Activated CD4-positive, alpha-beta T cell treated with anti-CD3 and anti-CD28 coated beads for 48 hours (primary cell): ENCODE data around the gene PRICKLE1.
"Not testable (repeated sequence)": the region's sequence is repeated elsewhere in the genome, so short reads cannot be mapped to it uniquely, and the experiment has no call there.

ENCODE experiments used
- DNase-seq: peaks from one replicate; pipeline ENCODE4 v3.0.0-alpha.2; 2020

Gene PRICKLE1

DNA sequence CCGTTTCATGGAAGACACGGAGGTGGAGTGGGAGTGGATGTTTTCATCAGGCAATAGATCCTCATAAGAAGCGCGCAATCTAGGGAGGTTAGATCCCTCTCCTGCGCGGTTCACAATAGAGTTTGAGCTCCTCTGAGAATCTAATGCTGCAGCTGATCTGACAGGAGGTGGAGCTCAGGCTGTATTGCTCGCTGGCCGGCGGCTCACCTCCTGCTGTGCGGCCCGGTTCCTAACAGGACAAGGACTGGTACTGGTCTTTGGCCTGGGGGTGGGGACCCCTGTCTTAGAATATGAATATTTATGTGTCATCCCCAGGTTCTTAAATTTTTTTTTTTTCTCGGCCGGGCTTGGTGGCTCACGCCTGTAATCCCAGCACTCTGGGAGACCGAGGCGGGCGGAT lies 36.7 kb downstream of the PRICKLE1 start:
- DNase-seq: no peak

DNA sequence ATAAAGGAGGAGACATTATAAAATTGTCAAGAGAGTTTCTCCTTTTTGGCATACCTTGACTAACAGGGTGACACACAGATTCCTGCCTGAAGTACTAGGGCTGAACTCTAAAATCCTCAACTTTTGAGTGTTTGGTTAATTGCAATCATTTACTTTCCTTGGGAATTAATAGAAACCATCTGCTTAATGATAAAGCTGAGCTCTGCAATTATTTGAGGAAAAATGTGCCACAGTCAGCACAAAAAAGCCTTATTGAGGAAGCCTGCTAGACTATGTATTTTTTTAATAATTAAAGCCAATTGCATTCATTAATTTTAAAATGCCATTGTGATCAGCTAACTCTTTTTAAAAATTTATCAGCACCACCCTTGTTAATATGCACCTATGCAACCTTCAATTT lies 38.7 kb downstream of the PRICKLE1 start:
- no peak for DNase-seq

DNA sequence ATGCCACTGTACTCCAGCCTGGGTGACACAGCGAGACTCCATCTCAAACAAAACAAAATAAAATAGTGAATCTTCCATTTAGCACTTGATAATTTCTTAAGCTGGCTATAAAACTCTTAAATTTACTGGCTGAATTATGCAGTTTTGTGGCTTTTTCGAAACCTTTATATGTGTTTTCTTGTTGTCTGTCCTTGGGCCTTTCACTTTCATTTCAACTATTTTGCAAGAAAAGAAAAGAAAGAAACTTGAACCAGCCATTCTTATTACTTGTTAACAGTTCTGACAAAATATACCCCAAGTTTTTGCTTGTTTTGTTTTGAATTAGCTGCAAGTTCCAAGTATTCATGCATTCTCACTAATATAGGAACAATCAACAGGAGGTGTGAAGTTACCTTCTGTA lies 42.8 kb downstream of the PRICKLE1 start:
- DNase-seq: no peak

DNA sequence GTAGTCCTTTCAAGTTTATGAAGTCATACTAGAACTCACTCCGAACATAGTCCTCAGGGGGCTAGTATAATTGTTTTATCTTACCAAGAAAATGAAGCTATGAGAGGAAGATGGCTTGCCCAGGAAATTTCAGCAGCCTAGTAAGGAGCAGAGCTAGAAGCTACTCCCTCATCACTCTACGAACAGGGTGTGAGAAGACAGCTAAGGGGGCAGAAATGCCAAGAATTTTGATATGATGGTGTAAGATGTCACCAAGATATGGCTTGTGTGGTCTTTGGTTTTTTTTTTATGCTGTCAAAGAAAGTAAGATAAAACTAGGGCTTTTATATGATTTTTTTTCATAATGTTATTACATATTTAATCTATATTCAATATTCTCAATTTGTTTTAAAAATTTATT lies 47.6 kb downstream of the PRICKLE1 start:
- no peak for DNase-seq

DNA sequence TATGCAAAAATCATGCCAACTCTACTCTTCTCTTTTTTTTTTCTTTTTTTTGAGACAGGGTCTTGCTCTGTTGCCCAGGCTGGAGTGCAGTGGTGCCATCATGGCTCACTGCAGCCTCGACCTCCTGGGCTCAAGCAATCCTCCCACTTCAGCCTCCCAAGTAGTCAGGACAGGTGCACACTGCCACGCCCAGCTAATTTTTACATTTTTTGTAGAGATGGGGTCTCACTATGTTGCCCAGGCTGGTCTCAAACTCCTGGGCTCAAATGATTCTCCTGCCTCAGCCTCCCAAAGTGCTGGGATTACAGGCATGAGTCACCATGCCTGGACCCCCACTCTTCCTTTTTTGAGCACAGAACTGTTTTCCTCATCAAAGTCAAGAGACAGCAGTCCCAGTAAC lies 48.2 kb downstream of the PRICKLE1 start:
- DNase-seq: not testable (repeated sequence)

DNA sequence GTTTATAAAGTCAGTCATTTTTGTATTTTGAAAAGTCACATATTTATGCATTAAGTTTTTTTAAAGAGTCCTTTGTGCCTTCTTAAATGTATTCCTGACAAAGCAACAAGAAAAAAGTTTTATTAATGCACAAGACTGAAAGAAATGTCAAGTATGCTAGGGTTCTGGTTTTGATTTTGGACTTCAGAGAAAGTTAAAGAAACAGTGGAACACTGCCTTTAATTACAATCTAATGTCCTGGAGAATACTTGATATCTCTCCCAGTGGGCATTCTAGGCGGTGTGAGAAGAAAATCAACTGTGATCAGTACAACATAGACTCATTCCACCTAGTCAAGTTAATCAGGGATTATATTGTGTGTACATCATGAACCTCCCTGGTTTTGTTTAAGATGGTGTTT lies 49.9 kb downstream of the PRICKLE1 start:
- DNase-seq: no peak

DNA sequence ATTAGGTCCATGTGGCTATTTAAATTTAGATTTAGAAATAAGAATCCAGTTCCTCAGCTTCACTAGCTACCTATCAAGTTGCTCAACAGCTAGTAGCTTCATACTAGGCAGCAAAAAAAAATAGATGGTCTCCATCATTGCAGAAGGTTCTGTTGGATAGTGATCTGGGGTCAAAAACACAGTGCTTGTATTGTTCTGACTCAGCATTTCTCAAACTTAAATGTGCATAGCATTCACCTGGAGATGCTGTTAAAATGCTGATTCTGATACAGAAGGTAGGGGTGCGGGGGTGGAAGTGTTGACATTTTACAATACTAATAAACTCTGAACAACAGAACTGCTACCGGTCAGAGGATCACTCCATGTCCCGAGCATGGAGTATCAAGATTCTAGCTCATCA lies 51.3 kb downstream of the PRICKLE1 start:
- no peak for DNase-seq

DNA sequence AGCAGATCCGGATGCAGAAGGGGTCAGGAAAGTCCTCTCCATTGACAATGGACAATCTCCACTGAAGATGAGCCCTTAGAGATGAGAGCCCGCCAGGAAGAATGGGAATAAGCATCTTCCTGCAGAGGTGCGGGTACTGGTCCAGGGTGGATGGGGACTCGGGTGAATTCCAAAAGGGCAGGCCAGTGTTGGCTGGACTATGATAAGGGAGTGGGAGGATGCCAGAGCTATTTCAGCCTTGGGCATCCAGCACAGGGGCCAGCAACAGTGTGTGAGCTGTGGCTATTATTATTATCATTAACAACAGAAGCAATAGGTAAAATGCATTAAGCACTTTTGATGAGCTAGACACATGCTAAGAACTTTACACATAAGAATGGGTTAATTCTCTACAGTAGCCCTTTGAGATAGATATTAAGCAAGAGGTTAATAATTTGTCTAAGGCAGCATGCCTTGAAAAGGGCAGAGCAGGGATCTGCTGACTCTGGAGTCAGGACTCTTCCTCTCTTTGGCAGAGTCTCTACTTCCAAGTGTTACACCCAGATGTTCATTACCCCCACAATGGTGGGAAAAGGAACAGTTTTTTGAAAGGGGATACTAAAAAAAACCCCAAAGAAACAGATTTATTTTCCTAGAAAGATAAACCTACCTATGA lies 55.2 kb downstream of the PRICKLE1 start:
- DNase-seq: no peak

DNA sequence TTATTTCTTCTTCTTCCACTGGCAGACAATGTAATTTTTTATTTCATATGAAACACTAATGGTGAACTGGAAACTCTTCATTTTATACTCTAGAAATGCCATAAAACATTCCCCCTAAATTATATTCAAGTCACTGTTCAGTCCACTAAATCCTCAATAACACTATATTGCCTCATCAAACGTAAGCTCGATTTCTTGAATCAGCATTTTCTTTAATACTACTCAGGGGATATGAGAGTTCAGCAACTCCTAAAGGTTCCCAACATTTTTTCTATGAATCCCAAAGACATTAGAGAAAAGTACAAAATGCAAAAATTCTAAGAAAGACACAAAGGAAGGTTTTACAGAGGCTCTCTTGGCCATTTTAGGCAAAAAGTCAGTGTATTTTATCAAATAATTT lies 59.3 kb downstream of the PRICKLE1 start:
- no peak for DNase-seq

DNA sequence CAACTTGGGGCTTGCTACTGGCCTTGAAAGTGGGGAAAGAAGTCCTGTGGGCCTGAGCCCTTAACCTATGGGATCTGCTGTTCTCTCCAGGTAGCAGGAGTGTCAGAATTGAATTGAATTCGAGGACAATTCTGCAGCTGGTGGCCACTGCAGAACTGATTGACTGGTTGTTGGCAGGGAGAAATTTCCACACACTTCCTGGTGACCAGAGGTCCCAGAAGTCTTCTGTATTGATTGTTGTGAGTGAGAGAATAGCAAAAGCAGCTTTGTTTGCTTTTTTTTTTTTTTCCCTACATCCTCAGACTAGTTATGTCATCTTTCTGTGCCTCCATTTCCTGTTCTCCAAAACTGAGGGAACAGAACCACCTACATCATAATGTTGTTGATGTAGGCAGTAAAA lies 64.1 kb downstream of the PRICKLE1 start:
- DNase-seq: no peak

DNA sequence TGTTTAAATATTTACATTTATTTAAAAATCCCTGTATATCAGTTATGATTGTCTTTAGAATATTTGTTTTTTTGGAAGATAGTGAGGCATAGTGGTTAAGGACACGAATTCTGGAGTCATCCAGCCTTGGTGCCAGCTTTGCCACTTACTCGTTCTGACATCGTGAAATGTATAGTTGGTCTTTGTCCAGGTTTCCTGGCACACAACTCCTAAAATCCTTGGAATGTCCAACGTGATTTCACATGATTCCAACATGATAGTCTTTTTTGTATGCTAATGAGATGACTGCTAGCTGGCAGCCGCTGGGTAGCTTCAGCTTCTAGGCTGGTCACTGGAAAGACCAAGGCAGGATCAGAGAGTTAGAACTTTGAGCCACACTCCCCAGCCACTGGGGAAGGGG lies 64.8 kb downstream of the PRICKLE1 start:
- DNase-seq: no peak

DNA sequence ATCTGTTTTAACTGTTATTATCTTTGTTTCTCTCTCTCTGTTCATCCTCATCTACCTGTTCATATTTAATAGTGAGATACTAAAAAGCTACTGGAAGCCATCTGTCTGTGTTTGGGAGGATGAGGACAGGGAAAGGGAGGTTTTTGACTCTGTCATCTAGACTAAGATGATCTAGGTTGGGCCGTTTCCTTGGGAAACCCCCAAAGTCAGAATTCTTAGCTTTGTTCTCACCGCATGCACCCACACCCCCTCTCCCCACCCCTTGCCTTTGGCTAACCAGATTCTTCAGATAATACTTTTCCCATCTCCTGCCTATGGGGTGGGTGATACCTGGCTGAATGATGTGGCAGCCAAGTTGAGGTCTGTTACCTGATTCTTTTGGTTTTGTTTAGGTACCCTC lies 73.0 kb downstream of the PRICKLE1 start:
- no peak for DNase-seq

DNA sequence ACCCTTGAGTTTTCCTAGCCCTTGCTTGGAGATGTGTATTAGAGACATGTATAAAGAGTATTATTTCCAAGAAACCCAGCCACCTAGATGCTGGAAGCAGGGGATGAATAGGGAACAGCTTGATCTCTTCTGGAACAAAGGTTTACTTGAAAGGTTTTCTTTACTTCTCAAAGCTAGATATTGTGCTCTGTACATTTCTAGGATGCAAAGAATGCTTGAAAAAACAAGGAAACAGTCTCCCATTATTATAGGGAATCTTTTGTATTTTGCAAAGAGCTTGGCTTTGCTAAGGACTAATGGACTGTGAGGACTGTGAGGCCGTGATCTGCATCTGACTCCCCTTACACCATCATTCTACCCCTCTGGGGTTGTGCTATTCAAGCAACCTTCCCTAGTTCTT lies 77.9 kb downstream of the PRICKLE1 start:
- DNase-seq: no peak

DNA sequence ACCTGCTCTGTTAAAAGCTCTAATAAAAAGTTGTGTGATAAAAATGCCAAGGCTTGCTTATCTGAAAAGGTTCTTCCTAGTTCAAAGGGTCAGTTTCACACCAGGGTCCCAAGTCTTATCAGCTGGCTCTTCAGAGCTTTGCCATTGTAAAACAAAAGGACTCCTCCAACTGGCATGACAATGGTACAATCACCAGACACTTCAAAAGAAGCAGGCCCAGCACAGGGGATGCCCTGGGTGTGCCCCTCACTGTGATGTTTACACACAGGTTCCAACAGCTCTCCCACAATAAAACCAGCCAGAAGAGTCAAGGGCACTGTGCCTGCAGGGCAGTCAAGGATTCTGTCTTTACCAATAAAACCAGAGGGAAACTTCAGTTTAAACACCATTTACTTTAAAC lies 78.7 kb downstream of the PRICKLE1 start:
- DNase-seq: no peak

DNA sequence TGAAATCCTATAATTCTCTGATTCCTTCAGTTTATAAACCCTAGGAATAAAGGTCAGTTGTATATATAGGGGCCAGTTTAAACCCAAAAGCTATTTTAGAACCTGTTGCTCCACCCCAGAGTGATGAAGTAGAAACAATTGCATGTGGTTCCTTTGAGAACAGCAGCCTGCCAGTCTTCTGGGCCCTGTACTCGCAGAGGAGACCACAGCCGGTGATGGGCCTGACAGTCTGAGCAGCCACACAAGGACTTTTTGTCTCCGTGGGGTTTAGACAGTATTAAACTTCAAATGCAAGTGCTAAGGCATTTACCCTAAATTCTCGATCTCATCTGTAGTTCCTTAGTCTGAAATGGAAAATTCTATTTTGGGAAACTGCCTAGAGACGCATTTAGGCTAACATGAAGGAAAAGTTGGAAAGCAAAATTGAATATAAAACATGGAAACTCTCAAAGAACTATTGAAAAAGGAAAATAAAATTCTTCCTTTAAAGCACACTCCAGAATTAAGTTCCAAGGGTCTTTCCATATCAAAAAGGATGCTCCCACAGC lies 80.6 kb downstream of the PRICKLE1 start:
- no peak for DNase-seq

DNA sequence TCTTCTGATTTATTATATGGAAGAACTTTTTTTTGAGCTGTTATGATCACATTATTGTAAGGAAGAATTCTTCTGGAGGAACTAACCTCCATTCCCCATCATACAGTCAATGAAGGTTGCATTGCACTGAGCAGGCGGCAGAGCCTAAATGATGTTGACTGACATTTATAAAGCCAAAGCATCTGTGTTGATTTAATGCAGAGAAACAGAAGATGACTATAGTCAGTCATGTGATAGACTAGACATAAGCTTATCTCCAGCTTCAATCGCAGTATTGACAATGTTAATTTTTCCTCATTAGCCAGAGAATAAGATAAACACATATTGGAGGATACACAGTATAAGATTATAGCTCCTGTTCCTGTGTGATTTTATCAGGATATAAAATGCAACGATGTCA lies 82.0 kb downstream of the PRICKLE1 start:
- no peak for DNase-seq

DNA sequence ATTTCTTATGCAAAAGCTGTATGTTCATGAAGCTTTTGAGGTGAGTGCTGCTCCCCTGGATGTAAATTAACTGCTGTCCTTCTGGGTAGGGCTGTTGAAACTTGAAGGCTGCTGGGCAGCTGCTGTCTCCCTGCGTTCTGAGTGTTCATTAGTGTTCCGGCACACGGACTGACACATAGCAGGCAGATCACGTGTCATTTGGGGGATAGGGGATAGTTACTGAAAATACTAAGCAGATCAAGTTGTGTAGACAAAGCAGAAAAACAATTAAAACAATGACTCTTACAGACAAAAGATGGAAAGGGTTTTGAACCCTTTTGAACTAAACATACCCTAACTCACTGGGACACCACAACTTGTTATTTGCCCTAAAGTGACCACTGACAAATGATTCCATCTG lies 82.5 kb downstream of the PRICKLE1 start:
- no peak for DNase-seq

DNA sequence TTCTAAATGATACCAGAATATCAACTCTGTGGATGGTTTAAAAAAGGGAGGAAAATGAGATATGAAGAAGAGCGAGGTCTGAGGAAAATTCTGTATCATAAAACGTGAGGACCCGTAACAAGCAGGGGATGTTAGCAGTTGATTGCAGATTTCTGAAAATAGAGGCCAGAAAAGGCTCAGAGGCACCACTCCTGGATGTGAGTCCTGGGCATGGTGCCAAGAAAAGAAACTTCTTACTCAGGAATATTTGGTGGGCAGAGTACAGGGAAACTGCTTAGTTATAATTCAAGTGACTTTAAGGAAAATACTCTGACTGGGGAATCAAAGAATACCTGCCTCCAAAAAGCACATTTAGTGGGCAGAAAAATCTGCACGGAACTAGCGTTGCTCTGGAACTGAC lies 85.5 kb downstream of the PRICKLE1 start:
- DNase-seq: no peak

DNA sequence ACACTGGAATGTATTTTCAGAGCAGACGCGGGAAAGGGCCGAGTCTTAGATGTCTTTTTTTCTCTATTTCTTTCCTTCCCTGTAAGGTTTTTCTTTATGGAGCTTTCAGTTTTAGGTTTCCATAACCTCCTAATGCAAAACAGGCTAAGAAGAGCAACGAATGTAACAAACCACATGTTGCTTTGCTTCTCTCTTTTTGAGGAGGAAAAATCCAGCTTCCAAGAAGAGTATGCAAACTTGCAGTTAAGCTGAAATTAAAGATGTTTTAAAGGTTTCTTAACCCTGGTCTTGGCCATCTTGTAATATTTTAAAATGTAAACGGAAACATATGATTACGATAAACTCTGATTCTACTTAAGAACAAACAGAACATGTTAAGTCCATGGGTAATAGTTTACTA lies 86.9 kb downstream of the PRICKLE1 start:
- no peak for DNase-seq

DNA sequence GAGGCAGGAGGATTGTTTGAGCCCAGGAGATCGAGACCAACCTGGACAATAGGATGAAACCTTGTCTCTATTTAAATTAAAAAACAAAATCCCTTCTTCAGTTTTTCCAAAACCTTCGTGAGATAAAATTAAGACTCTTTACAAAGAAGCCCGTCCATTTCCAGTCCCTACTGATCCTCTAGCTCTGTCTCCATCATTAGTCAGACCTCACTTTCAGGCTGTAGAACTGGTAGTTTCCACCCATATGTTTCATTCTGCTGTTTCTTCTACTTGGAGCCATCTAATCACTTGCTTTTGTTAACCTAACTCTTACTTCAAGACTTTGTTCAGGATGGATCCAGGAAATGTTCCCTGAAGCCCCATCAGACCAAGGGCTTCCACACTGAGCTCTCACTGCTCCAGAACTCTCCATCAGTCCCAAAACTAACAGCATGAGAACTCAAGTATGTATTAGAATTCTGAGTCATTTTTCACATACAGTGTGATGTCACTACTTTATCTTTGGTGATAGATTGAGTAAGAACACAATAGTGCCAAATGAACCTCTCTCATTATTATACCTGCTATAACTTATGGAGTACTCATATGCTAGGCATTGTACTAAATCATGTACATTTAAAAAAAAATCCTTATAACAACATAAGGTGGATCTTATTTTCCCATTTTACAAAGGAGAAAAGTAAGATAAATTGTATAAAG lies 90.8 kb downstream of the PRICKLE1 start:
- no peak for DNase-seq

DNA sequence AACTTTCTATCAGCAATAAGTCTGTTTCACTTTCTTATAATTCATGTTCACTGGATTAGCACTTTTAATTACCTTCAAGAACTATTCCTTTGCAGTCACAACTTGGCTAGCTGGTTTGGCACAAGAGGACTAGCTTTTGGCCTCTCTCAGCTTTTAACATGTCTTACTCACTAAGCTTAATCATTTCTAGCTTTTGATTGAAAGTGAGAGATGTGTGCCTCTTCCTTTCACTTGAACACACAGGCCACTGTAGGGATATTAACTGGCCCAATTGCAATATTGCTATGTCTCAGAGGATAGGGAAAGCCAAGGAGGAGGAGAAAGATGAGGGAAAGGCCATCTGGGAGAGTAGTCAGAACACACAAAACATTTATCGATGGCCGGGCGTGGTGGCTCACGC lies 92.7 kb downstream of the PRICKLE1 start:
- DNase-seq: no peak

DNA sequence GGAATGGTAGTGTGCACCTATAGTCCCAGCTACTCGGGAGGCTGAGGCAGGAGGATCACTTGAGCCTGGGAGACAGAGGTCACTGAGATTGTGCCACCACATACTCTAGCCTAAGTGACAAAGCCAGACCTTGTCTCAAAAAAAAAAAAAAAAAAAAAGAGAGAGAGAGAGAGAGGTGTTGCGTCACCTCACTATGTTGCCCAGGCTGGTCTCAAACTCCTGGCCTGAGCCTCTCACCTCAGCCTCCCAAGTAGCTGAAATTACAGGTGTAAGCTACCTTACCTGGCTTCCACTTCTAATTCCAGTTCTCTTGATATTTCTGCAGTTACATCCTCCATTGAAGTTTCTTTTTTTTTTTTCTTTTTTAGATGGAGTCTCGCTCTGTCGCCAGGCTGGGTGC lies 94.3 kb downstream of the PRICKLE1 start:
- DNase-seq: no peak

DNA sequence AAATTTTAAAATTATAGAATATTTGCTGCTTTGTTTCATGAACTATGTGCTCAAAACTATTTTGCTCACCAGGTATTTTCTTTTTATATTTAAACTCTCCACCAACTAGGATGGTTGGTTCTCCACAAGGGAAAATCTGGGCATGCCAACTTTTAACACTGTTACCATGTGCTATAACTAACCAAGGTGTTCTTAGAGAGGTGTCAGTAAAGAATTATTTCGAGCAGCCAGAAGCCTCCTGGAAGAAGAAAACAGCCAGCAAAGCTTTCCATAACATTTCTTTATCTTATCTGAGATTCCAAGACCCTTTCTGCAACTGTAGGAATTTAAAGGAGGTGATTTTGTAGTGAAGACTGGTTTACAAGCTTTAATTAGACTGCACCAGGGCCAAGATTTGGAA lies 97.3 kb downstream of the PRICKLE1 start:
- no peak for DNase-seq

DNA sequence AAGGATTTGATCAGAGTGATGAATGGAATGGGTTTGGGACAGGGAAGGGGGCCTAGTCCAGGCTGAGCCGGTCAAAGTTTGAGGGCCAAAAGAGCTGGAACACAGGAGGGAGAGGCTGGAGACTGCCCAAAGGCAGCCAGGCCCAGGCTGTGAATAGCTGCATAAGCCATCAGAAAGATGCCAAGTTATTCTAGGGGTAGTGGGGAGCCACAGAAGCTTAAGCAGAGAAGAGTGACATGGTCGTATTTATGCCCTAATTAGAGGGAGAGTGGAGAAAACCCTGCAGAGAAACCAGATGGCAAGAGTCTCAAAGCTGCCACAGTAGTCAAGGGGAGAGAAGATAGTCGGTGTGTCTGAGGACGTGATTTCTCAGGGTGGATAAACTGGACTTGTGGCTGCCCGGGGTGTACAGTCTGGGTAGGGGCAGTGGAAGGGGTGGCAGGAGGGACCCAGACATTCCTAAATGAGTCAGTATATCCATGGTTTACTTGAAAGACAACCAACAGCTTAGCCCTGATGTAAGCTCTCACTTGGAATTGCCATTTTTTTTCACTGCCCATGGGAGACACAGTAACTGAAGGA lies 99.2 kb downstream of the PRICKLE1 start:
- no peak for DNase-seq
